WTC11 (cell line): ENCODE measurements around the gene ZDHHC1. TPM values are rescaled to one million over a fixed set of nuclear protein-coding genes. Genes with fewer than 3 reads are reported as not detected.
A peak's percentile ranks its signal among the peaks of the same experiment; 100 is the strongest.

Source experiments
- ATAC-seq: fragments of 200-7000 bp; cut with Tn5 transposase; 2 replicates; pipeline ENCODE4 v1.10.0; 2021; ENCODE audit warnings: mild to moderate bottlenecking, moderate library complexity
- CTCF ChIA-PET: fragments of 300-600 bp; sonication (Branson Sonifier 250); formaldehyde crosslinking; loops from one replicate; lab custom pipeline; 2021; ENCODE audit warnings: antibody characterized with exemption; lab: Charles Lee
- POLR2A ChIA-PET: fragments of 350-600 bp; sonication (Branson Sonifier 250); formaldehyde crosslinking; loops from one replicate; lab custom pipeline; 2021; ENCODE audit warnings: antibody characterized with exemption; lab: Charles Lee
- DNase-seq: peaks from one replicate; pipeline ENCODE4 v3.0.0; 2021; ENCODE audit warnings: low spot score
- H3K27ac Mint-ChIP-seq: 2 replicates; pipeline ENCODE4 v1.8.0; 2021; ENCODE audit warnings: mixed read lengths
- H3K27me3 Mint-ChIP-seq: 2 replicates; pipeline ENCODE4 v1.8.0; 2021; ENCODE audit warnings: low read depth, mild to moderate bottlenecking, moderate library complexity, mixed read lengths
- H3K36me3 Mint-ChIP-seq: 2 replicates; pipeline ENCODE4 v1.8.0; 2021; ENCODE audit warnings: mixed read lengths
- H3K4me1 Mint-ChIP-seq: 2 replicates; pipeline ENCODE4 v1.8.0; 2022; ENCODE audit warnings: mixed read lengths
- H3K4me3 Mint-ChIP-seq: 2 replicates; pipeline ENCODE4 v1.8.0; 2021; ENCODE audit warnings: mild to moderate bottlenecking, moderate library complexity, mixed read lengths
- H3K9me3 Mint-ChIP-seq: 2 replicates; pipeline ENCODE4 v1.8.0; 2021; ENCODE audit warnings: mixed read lengths
- AR ChIP-seq: fragments of 250-450 bp; sonication (Bioruptor Pico); IDR thresholded peaks from 2 replicates; pipeline ENCODE4 v1.9.0; 2021; ENCODE audit warnings: mild to moderate bottlenecking
- ATF2 ChIP-seq: sonication (generic); formaldehyde crosslinking; IDR thresholded peaks from 2 replicates; pipeline ENCODE4 v1.8.1; 2022; ENCODE audit warnings: low read depth, missing genetic modification reagents, borderline replicate concordance
- ATF6 ChIP-seq: sonication (generic); formaldehyde crosslinking; IDR thresholded peaks from 2 replicates; pipeline ENCODE4 v1.8.1; 2023; ENCODE audit warnings: mild to moderate bottlenecking, missing genetic modification reagents
- CTCF ChIP-seq: fragments of 200-600 bp; IDR thresholded peaks from 2 replicates; pipeline ENCODE4 v1.8.0; 2022; ENCODE audit warnings: antibody characterized with exemption
- E2F4 ChIP-seq: sonication (generic); formaldehyde crosslinking; IDR thresholded peaks from 2 replicates; pipeline ENCODE4 v1.8.1; 2022; ENCODE audit warnings: low read depth, mild to moderate bottlenecking, moderate library complexity, missing genetic modification reagents, borderline replicate concordance
- FOXP1 ChIP-seq: sonication (generic); formaldehyde crosslinking; IDR thresholded peaks from 2 replicates; pipeline ENCODE4 v1.8.0; 2022; ENCODE audit warnings: missing genetic modification reagents, mild to moderate bottlenecking, moderate library complexity, borderline replicate concordance
- STAT6 ChIP-seq: sonication (generic); formaldehyde crosslinking; conservative IDR thresholded peaks from 2 replicates; pipeline ENCODE4 v1.8.1; 2023; ENCODE audit warnings: mild to moderate bottlenecking, low read depth, missing genetic modification reagents, moderate library complexity
- ZNF219 ChIP-seq: sonication (generic); formaldehyde crosslinking; IDR thresholded peaks from 2 replicates; pipeline ENCODE4 v1.8.0; 2023; ENCODE audit warnings: missing genetic modification reagents, mild to moderate bottlenecking, borderline replicate concordance
- total RNA-seq: library from RNA; stranded (reverse); gene quantifications from 3 replicates; pipeline ENCODE4 v1.2.3, GENCODE V29; 2021

The ZDHHC1 gene
- total RNA-seq, 1 experiment from 2014 or later, result 4.2 TPM

- TF ChIP-seq STAT6 (CRISPR knock-in tag) (no peak), ATF2 (no peak), E2F4 (CRISPR knock-in tag) (no peak)
Measured at GRCh38 chr16:67457611-67458010, 41.3 kb upstream of the ZDHHC1 start (continued).

GRCh38 chr16:67456391-67457081 is 40.3 kb upstream of the ZDHHC1 start:
- Mint-ChIP-seq H3K27me3 (no peaks in the 10 kb centered on the region), H3K4me3 (no peak overlapping the region), H3K4me1 (0 out of 2 replicates have a peak, but pooled peaks cover 5% of the 10 kb centered on the region), H3K36me3 (no peaks in the 10 kb centered on the region), H3K27ac (peak overlapping the region; percentile 46; the same call in 1 of the 2 replicates), H3K9me3 (no peaks in the 10 kb centered on the region)
- CTCF ChIA-PET, result interaction anchor here (0.6 to 3.2 kb wide), 28 partner anchors 9 to 564 kb away, joined by 3 to 52 read pairs (median 3); partner anchors contain the start of genes ATP6V0D1, HSD11B2, TPPP3 and ZDHHC1
- peak; percentile 61 for DNase-seq
- ATAC-seq, result peak; percentile 83
- TF ChIP-seq ATF6 (CRISPR knock-in tag) (no peak), FOXP1 (no peak), CTCF (peak; percentile 44), AR (CRISPR knock-in tag) (no peak), ZNF219 (CRISPR knock-in tag) (no peak)
- POLR2A ChIA-PET, result interaction anchor here (0.6 kb wide), 1 partner anchor 806 kb away, joined by 5 read pairs; no protein-coding TSS in a partner anchor
